Ovary (tissue), 3 donors: Measurements from ENCODE around the gene MCU.

Experiments used
- POLR2A ChIP-seq: fragments of 450-650 bp; IDR thresholded peaks from one replicate; pipeline ENCODE4 v1.6.1; 2017; ENCODE audit warnings: antibody characterized with exemption, mild to moderate bottlenecking, moderate library complexity
- TF ChIP-seq, protein P1 (sequence below), 3 donors: fragments of 450-650 bp in 2 of 3; fragments of 200-600 bp in 1 of 3; IDR thresholded peaks; one replicate each; pipeline versions ENCODE4 v1.5.1 to v1.8.0; 2016 to 2022; ENCODE audit warnings: antibody characterized with exemption in 3 of 3, mild to moderate bottlenecking in 1 of 3
- donor health status: DM: no; HTN: no; CAD: no.

DNA sequence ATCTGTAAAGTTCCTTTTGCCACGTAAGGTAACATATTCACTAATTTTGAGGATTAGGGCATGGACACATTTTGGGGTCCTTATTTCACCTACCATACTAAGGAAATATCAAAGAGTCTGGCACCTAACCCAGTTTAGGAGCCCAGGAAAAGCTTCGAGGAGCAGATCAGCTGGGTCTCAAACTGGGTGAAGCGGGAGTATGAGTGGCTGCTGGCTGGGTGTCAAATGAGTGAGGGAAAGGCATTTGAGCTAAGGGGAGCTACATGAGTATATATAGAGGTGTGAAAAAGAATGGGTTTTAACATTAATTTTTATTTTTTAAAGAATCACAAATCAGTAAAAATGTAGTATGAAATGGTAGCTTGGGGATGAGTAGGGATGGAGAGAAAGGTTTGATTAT, 71.3 kb downstream of the MCU start:
- TF ChIP-seq, protein P1, sequence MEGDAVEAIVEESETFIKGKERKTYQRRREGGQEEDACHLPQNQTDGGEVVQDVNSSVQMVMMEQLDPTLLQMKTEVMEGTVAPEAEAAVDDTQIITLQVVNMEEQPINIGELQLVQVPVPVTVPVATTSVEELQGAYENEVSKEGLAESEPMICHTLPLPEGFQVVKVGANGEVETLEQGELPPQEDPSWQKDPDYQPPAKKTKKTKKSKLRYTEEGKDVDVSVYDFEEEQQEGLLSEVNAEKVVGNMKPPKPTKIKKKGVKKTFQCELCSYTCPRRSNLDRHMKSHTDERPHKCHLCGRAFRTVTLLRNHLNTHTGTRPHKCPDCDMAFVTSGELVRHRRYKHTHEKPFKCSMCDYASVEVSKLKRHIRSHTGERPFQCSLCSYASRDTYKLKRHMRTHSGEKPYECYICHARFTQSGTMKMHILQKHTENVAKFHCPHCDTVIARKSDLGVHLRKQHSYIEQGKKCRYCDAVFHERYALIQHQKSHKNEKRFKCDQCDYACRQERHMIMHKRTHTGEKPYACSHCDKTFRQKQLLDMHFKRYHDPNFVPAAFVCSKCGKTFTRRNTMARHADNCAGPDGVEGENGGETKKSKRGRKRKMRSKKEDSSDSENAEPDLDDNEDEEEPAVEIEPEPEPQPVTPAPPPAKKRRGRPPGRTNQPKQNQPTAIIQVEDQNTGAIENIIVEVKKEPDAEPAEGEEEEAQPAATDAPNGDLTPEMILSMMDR (IDR thresholded peaks at IDR 0.05) = no peak
- no peak for TF ChIP-seq POLR2A
